ENCODE measurements around the gene GRIK2. TPM values are rescaled to one million over a fixed set of nuclear protein-coding genes. Genes with fewer than 3 reads are reported as not detected.

The GRIK2 gene
- total and polyA plus RNA-seq, 2 of the 4 experiments (the other 2 are of a cell fraction) = 8.2 to 15.2 TPM

GRCh38 chr6:101956961-101957360, 563.5 kb downstream of the GRIK2 start:
- Histone ChIP-seq H3K4me1 (ENCODE audit: control insufficient read depth, insufficient read depth, low read length) (no peaks in the 10 kb centered on the region; the same call in 1 of the 2 replicates), H3K9me3 (ENCODE audit: control insufficient read depth, insufficient read depth, low read length) (no peaks in the 10 kb centered on the region), H2BK120ac (ENCODE audit: low read depth, low read length) (no peak overlapping the region), H2BK20ac (ENCODE audit: low read depth, low read length) (no peak overlapping the region), H2BK5ac (ENCODE audit: low read depth, low read length, poor library complexity, severe bottlenecking) (no peak overlapping the region), H3K23ac (ENCODE audit: low read depth, low read length) (no peak overlapping the region), H3K27ac (ENCODE audit: insufficient read depth, low read length) (no peak overlapping the region), H3K79me1 (ENCODE audit: low read depth in 1 of 2, low read length in 2 of 2) (no peaks in the 10 kb centered on the region), H3K4ac (ENCODE audit: low read depth, low read length) (no peak overlapping the region), H3K18ac (ENCODE audit: low read depth, low read length) (no peak overlapping the region), H3K14ac (replicated peaks; ENCODE audit: low read depth, low read length) (no peak overlapping the region), H4K8ac (ENCODE audit: low read depth in 2 of 2, low read length in 2 of 2) (no peak overlapping the region), H3K9me1 (ENCODE audit: insufficient read depth, low read length) (no peaks in the 10 kb centered on the region), H2AFZ (replicated peaks; ENCODE audit: low read length, poor library complexity) (no peak overlapping the region), H3K56ac (ENCODE audit: extremely low read depth, insufficient read depth, low read length) (no peak overlapping the region), H2BK15ac (ENCODE audit: low read depth, low read length) (no peak overlapping the region), H3K36me3 (ENCODE audit: control insufficient read depth, insufficient read depth, low read length) (no peaks in the 10 kb centered on the region), H2AK5ac (ENCODE audit: low read depth, low read length) (no peak overlapping the region), H3K4me2 (ENCODE audit: low read depth, low read length) (no peak overlapping the region), H2AK9ac (replicated peaks; ENCODE audit: low read depth, low read length, poor library complexity) (no peak overlapping the region), H4K20me1 (ENCODE audit: insufficient read depth, low read length) (no peaks in the 10 kb centered on the region), H3K9ac (ENCODE audit: low read depth, low read length) (no peak overlapping the region), H3K4me3 (ENCODE audit: insufficient read depth, low read depth, low read length) (no peak overlapping the region), H3K27me3 (ENCODE audit: control insufficient read depth, insufficient read depth, low read length) (no peaks in the 10 kb centered on the region), H4K91ac (ENCODE audit: insufficient read depth, low read depth, low read length) (no peak overlapping the region), H4K5ac (ENCODE audit: low read depth, low read length) (no peak overlapping the region)
- POLR2A ChIA-PET (ENCODE audit: unreplicated experiment) = no interaction called here
- DNase-seq (no peak), ATAC-seq (ENCODE audit: low read depth) (no peak)
- TF ChIP-seq RAD21 (IDR thresholded peaks at IDR 0.05; ENCODE audit: low read length) (no peak), CTCF (conservative IDR thresholded peaks at IDR 0.05; ENCODE audit: low read depth, low read length) (no peak)
- no TSS peak for BruUV-seq (replicated peaks)
- in situ Hi-C loops (cut with MboI; ENCODE audit: low sequenced_read_pairs) (no loop called here), intact Hi-C loops (cut with micrococcal nuclease) (no loop called here), dilution Hi-C loops (cut with HindIII; ENCODE audit: low sequenced_read_pairs, unreplicated experiment) (no loop called here)
- WGBS, 2 experiments (ENCODE audit: extremely low coverage in 2 of 2, insufficient read length in 1 of 2) = no CpG with 5 or more reads among the region's 2 CpGs
- CTCF ChIA-PET = no interaction called here

Data from IMR-90 (cell line).